ENCODE data around the gene OR10K1.

Gene OR10K1

GRCh38 chr1:158496374-158496773 is 34.7 kb downstream of the OR10K1 start:
- H3K9me3 ChIP-seq (ENCODE audit: insufficient read depth, low read length, severe bottlenecking): no peaks in the 10 kb centered on the region
- no peaks in the 10 kb centered on the region for H3K36me3 ChIP-seq (ENCODE audit: insufficient read depth, low read length)
- H3K9ac ChIP-seq (ENCODE audit: low read depth, low read length): peak overlapping the region; percentile 65
- DNase-seq (peak; percentile 51), ATAC-seq (ENCODE audit: insufficient read depth, low read depth) (peak; percentile 63)
- H3K4me3 ChIP-seq (ENCODE audit: low read depth in 1 of 2, low read length in 2 of 2): peak overlapping the region in 1 of 2 experiments; percentile 45; a peak in 2 of 4 replicates
- H2AFZ ChIP-seq (ENCODE audit: low read depth, low read length): peak overlapping the region; percentile 60; the same call in 1 of the 2 replicates
- no peaks in the 10 kb centered on the region for H3K27me3 ChIP-seq (ENCODE audit: insufficient read depth, low read length, poor library complexity)
- no peaks in the 10 kb centered on the region for H4K20me1 ChIP-seq (ENCODE audit: insufficient read depth, low read length)
- peaks cover 49% of the 10 kb centered on the region for H3K79me2 ChIP-seq (ENCODE audit: insufficient read depth, low read length)
- peaks cover 57% of the 10 kb centered on the region for H3K4me1 ChIP-seq (ENCODE audit: insufficient read depth, low read length)
- peak overlapping the region; percentile 95 for H3K27ac ChIP-seq (ENCODE audit: low read length)
- TF ChIP-seq EZH2 (IDR thresholded peaks at IDR 0.05; ENCODE audit: borderline replicate concordance, low read depth, low read length, severe bottlenecking): no peak
- TF ChIP-seq, protein P1, sequence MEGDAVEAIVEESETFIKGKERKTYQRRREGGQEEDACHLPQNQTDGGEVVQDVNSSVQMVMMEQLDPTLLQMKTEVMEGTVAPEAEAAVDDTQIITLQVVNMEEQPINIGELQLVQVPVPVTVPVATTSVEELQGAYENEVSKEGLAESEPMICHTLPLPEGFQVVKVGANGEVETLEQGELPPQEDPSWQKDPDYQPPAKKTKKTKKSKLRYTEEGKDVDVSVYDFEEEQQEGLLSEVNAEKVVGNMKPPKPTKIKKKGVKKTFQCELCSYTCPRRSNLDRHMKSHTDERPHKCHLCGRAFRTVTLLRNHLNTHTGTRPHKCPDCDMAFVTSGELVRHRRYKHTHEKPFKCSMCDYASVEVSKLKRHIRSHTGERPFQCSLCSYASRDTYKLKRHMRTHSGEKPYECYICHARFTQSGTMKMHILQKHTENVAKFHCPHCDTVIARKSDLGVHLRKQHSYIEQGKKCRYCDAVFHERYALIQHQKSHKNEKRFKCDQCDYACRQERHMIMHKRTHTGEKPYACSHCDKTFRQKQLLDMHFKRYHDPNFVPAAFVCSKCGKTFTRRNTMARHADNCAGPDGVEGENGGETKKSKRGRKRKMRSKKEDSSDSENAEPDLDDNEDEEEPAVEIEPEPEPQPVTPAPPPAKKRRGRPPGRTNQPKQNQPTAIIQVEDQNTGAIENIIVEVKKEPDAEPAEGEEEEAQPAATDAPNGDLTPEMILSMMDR (IDR thresholded peaks at IDR 0.05; ENCODE audit: borderline replicate concordance, extremely low read depth, low read length, poor library complexity, severe bottlenecking): peak; percentile 88
- H3K4me2 ChIP-seq (ENCODE audit: insufficient read depth, low read length): peak overlapping the region; percentile 61

DNA sequence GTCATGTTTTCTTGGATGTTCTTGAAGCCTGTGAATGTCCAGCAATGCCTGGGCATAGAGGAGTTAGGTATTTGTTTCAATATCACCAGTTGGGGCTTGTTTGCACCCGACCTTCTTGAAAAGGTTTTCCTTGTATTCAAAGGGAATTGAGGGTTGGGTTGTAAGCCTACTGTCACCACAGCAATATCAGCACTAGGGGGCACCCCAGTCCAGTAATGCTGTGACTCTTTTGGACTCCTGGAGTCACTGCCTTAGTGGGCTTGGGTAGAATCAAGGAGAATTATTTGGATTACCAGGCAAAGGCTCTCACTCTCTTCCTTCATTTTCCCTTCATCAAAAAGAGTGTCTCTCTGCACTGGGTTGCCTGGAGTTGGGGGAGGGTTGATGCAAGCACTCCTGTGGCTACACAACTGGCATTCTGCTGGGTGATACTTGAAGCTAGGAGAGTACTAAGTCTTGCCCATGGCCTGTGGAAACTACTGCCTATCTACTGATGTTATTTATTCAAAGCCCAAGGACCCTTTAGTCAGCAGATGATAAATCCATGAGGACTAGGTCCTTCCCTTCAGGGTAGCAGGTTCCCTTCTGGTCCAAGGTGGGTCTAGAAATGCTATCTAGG is 44.8 kb downstream of the OR10K1 start:
- DNase-seq: no peak
- Histone ChIP-seq H3K9ac (ENCODE audit: low read depth, low read length) (no peak overlapping the region), H3K79me2 (ENCODE audit: insufficient read depth, low read length) (no peaks in the 10 kb centered on the region), H3K27me3 (ENCODE audit: insufficient read depth, low read length, poor library complexity) (no peaks in the 10 kb centered on the region), H3K36me3 (ENCODE audit: insufficient read depth, low read length) (no peaks in the 10 kb centered on the region), H2AFZ (ENCODE audit: low read depth, low read length) (no peak overlapping the region), H3K4me2 (ENCODE audit: insufficient read depth, low read length) (no peak overlapping the region), H3K9me3 (ENCODE audit: insufficient read depth, low read length, severe bottlenecking) (peaks cover 6% of the 10 kb centered on the region), H3K4me3 (ENCODE audit: low read depth in 1 of 2, low read length in 2 of 2) (no peak overlapping the region), H4K20me1 (ENCODE audit: insufficient read depth, low read length) (no peaks in the 10 kb centered on the region), H3K27ac (ENCODE audit: low read length) (no peak overlapping the region), H3K4me1 (ENCODE audit: insufficient read depth, low read length) (no peaks in the 10 kb centered on the region)
- ATAC-seq (ENCODE audit: insufficient read depth, low read depth): peak; percentile 24; the same call in 1 of the 3 replicates
- TF ChIP-seq, protein P1 (IDR thresholded peaks at IDR 0.05; ENCODE audit: borderline replicate concordance, extremely low read depth, low read length, poor library complexity, severe bottlenecking): peak; percentile 54
- no peak for TF ChIP-seq EZH2 (IDR thresholded peaks at IDR 0.05; ENCODE audit: borderline replicate concordance, low read depth, low read length, severe bottlenecking)

DNA sequence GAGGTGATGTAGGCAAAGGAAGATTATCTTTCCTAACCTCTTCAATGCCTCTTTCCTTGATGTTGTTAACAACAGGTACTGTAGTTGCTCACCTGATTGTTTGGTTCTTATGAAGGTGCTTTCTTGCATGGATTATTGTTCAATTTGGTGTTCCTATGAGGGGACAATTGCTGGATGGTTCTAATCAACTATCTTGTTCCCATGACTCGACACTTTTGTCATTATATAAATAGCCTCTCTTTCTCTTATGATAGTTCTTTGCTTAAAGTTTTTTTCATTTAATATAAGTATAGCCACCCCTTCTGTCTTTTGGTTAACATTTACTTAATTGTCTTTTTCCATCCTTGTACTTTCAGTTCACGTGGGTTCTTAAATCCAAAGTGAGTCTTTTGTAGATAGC is 45.9 kb downstream of the OR10K1 start:
- DNase-seq: no peak
- Histone ChIP-seq H3K9ac (ENCODE audit: low read depth, low read length) (no peak overlapping the region), H2AFZ (ENCODE audit: low read depth, low read length) (no peak overlapping the region), H3K36me3 (ENCODE audit: insufficient read depth, low read length) (no peaks in the 10 kb centered on the region), H3K27ac (ENCODE audit: low read length) (no peak overlapping the region), H3K4me3 (ENCODE audit: low read depth in 1 of 2, low read length in 2 of 2) (no peak overlapping the region), H3K4me1 (ENCODE audit: insufficient read depth, low read length) (no peaks in the 10 kb centered on the region), H3K9me3 (ENCODE audit: insufficient read depth, low read length, severe bottlenecking) (peaks cover 6% of the 10 kb centered on the region), H4K20me1 (ENCODE audit: insufficient read depth, low read length) (no peaks in the 10 kb centered on the region), H3K4me2 (ENCODE audit: insufficient read depth, low read length) (no peak overlapping the region), H3K27me3 (ENCODE audit: insufficient read depth, low read length, poor library complexity) (no peaks in the 10 kb centered on the region), H3K79me2 (ENCODE audit: insufficient read depth, low read length) (no peaks in the 10 kb centered on the region)
- TF ChIP-seq EZH2 (IDR thresholded peaks at IDR 0.05; ENCODE audit: borderline replicate concordance, low read depth, low read length, severe bottlenecking): no peak
- TF ChIP-seq, protein P1 (IDR thresholded peaks at IDR 0.05; ENCODE audit: borderline replicate concordance, extremely low read depth, low read length, poor library complexity, severe bottlenecking): no peak
- ATAC-seq (ENCODE audit: insufficient read depth, low read depth): no peak
